ENCODE results near the gene IL1F10. TPM values are rescaled to one million over a fixed set of nuclear protein-coding genes. Genes with fewer than 3 reads are reported as not detected.

Gene IL1F10
- total and polyA plus RNA-seq, 2 donors (not counting 3 experiments of a cell fraction or from before 2014, with no cell fraction given): not detected

GRCh38 chr2:113073325-113073834 lies 5.6 kb downstream of the IL1F10 start:
- H3K4me3 ChIP-seq (replicated peaks in 1 of 3; ENCODE audit: insufficient read depth in 1 of 3, low read depth in 1 of 3, low read length in 3 of 3): no peak overlapping the region
- no peaks in the 10 kb centered on the region for H3K36me3 ChIP-seq (ENCODE audit: control insufficient read depth in 2 of 2, extremely low read depth in 1 of 2, insufficient read depth in 2 of 2, low read length in 2 of 2)
- H4K20me1 ChIP-seq (replicated peaks; ENCODE audit: control insufficient read depth, extremely low read depth, insufficient read depth, low read length): no peaks in the 10 kb centered on the region
- no peak overlapping the region for H3K9ac ChIP-seq (replicated peaks; ENCODE audit: extremely low read depth, insufficient read depth, low read length)
- DNase-seq (ENCODE audit: low read depth, low spot score) (no peak), FAIRE-seq (no peak)
- ChIA-PET POLR2A (no interaction called here), CTCF (interaction anchor here (0.9 to 1.3 kb wide), 2 partner anchors 9 kb away, joined by 3 to 4 read pairs; no protein-coding TSS in a partner anchor)
- TF ChIP-seq MYC (IDR thresholded peaks at IDR 0.05; ENCODE audit: low read depth, low read length) (no peak), GATA2 (IDR thresholded peaks at IDR 0.05; ENCODE audit: insufficient read depth, insufficient read length, low read depth, low read length) (no peak), MAX (IDR thresholded peaks at IDR 0.05; ENCODE audit: insufficient read depth, insufficient read length) (no peak)
- H3K9me3 ChIP-seq (replicated peaks; ENCODE audit: control insufficient read depth, insufficient read depth, low read length): no peaks in the 10 kb centered on the region
- no peaks in the 10 kb centered on the region for H3K9me1 ChIP-seq (replicated peaks; ENCODE audit: control insufficient read depth, extremely low read depth, insufficient read depth, low read length)
- H3K27me3 ChIP-seq (ENCODE audit: control insufficient read depth in 2 of 2, insufficient read depth in 2 of 2, low read length in 2 of 2): no peaks in the 10 kb centered on the region
- intact Hi-C loops (cut with micrococcal nuclease) (no loop called here), dilution Hi-C loops (cut with MboI; ENCODE audit: extremely low pct_ligation_motif_present, low sequenced_read_pairs) (no loop called here)
- H3K79me2 ChIP-seq (ENCODE audit: control insufficient read depth, insufficient read depth, low read length): no peaks in the 10 kb centered on the region
- H3K4me2 ChIP-seq (ENCODE audit: insufficient read depth, low read length): no peak overlapping the region
- no TSS peak for BruUV-seq (replicated peaks)
- H3K27ac ChIP-seq (ENCODE audit: insufficient read depth, low read depth, low read length): no peak overlapping the region
- no peaks in the 10 kb centered on the region for H3K4me1 ChIP-seq (ENCODE audit: control insufficient read depth, extremely low read depth, insufficient read depth, low read length)
- no peak overlapping the region for H2AFZ ChIP-seq (ENCODE audit: low read depth, low read length)

- Histone ChIP-seq H3K79me2 (ENCODE audit: control insufficient read depth, insufficient read depth, low read length) (no peaks in the 10 kb centered on the region), H3K4me3 (replicated peaks in 1 of 3; ENCODE audit: insufficient read depth in 1 of 3, low read depth in 1 of 3, low read length in 3 of 3) (no peak overlapping the region), H3K36me3 (ENCODE audit: control insufficient read depth in 2 of 2, extremely low read depth in 1 of 2, insufficient read depth in 2 of 2, low read length in 2 of 2) (no peaks in the 10 kb centered on the region), H3K27ac (ENCODE audit: insufficient read depth, low read depth, low read length) (no peak overlapping the region), H3K9ac (replicated peaks; ENCODE audit: extremely low read depth, insufficient read depth, low read length) (no peak overlapping the region), H3K27me3 (ENCODE audit: control insufficient read depth in 2 of 2, insufficient read depth in 2 of 2, low read length in 2 of 2) (no peaks in the 10 kb centered on the region), H4K20me1 (replicated peaks; ENCODE audit: control insufficient read depth, extremely low read depth, insufficient read depth, low read length) (no peaks in the 10 kb centered on the region), H3K4me1 (ENCODE audit: control insufficient read depth, extremely low read depth, insufficient read depth, low read length) (no peaks in the 10 kb centered on the region), H3K4me2 (ENCODE audit: insufficient read depth, low read length) (no peak overlapping the region), H3K9me1 (replicated peaks; ENCODE audit: control insufficient read depth, extremely low read depth, insufficient read depth, low read length) (no peaks in the 10 kb centered on the region), H2AFZ (ENCODE audit: low read depth, low read length) (no peak overlapping the region), H3K9me3 (replicated peaks; ENCODE audit: control insufficient read depth, insufficient read depth, low read length) (no peaks in the 10 kb centered on the region)
- no peak for DNase-seq (ENCODE audit: low read depth, low spot score)
- intact Hi-C loops (cut with micrococcal nuclease) (no loop called here), dilution Hi-C loops (cut with MboI; ENCODE audit: extremely low pct_ligation_motif_present, low sequenced_read_pairs) (no loop called here)
- ChIA-PET POLR2A (no interaction called here), CTCF (no interaction called here)
- no peak for FAIRE-seq
- TF ChIP-seq JUN (IDR thresholded peaks at IDR 0.05; ENCODE audit: borderline replicate concordance, insufficient read depth, insufficient read length, low read depth) (no peak), FOS (IDR thresholded peaks at IDR 0.05; ENCODE audit: borderline replicate concordance, insufficient read depth, low read length) (no peak), GATA2 (IDR thresholded peaks at IDR 0.05; ENCODE audit: insufficient read depth, insufficient read length, low read depth, low read length) (no peak), POLR2AphosphoS5 (IDR thresholded peaks at IDR 0.05; ENCODE audit: insufficient read depth, low read depth, low read length) (no peak), MYC (IDR thresholded peaks at IDR 0.05; ENCODE audit: low read depth, low read length) (no peak), CTCF (IDR thresholded peaks at IDR 0.05; ENCODE audit: extremely low read depth in 1 of 2, insufficient read depth in 1 of 2, low read depth in 1 of 2, low read length in 2 of 2) (no peak), MAX (IDR thresholded peaks at IDR 0.05; ENCODE audit: insufficient read depth, insufficient read length) (no peak), EZH2 (IDR thresholded peaks at IDR 0.05; ENCODE audit: borderline replicate concordance, low read depth, low read length, severe bottlenecking) (no peak), POLR2A (IDR thresholded peaks at IDR 0.05; ENCODE audit: low read depth, low read length) (no peak)
- BruUV-seq (replicated peaks): no TSS peak
Measured at GRCh38 chr2:113075030-113075429, 7.3 kb downstream of the IL1F10 start.

Measured in endothelial cell of umbilical vein (primary cell).